ENCODE measurements around the gene TANC1.
"Not testable (repeated sequence)": the region's sequence is repeated elsewhere in the genome, so short reads cannot be mapped to it uniquely, and the experiment has no call there.

TANC1 gene

DNA sequence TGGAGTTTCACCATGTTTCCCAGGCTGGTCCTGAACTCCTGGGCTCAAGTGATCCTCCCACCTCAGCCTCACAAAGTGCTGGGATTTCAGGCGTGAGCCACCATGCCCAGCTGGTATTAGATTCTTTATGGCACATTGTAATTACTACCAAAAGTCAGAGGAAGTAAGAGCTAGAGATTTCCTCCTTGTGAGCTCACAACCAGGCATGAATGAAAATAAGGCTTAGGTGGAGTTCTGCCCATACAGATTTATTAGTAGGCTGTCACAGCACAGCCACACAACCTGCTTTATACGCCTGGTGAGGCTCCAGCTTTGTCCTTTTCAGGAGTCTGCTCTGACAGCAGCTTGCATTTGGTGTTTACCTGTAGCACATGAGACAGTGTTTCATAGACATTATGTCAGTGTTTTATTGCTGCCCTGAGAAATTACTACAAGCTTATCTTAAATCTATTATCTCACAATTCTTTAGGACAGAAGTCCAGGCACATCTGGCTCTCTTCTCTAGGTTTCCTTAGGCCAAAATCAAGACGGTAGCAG lies 156.6 kb downstream of the TANC1 start:
- no peak for DNase-seq

GRCh38 chr2:159125858-159126257 lies 157.4 kb downstream of the TANC1 start:
- no peak for DNase-seq

DNA sequence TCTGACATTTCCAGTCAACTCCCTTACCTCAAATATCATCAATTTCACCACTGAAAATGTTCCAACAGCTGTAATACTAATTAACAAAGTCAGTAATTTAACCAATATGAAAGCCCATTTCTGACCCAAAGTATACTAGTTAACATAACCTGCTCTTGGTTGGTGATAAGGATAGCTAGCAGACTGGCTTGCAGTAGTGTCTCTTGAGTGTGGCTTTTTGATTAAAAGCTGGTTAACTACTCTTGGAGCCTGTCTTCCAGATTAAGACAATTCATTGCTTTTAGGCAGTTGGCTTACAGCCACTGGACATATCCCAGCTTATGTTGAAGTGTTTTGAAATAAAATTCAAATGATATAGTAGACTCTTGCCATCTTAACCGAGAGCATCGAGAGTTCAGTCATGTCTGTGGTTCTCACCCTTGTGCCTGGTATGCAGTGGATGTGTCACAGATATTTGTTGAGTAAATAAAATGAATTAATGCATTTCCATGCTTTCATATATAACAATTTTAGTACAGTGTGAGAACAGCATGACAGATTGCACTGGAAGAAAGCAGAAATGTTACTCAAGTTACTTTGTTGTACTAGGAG lies 158.1 kb downstream of the TANC1 start:
- DNase-seq = no peak

- DNase-seq = no peak
Measured at GRCh38 chr2:159128191-159128590, 159.8 kb downstream of the TANC1 start.

DNA sequence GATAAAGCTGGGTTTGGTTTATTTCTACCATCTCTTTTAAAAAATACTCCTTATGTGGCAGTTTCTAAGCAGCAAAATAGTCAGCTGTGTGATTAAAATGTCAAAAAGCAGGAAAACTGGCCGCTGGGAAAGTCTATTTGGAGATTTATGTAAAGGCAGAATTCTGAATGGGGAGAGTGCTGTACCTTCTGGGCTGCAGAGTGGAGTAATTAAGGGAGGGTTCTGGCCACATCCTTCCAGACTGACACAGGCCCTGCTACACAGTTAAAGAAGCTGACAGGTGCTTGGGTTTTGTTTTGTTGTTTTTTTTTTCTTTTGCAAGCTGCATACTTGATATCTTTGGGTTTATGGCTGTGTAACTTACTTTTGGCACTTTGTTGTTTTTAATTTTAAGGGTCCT lies 160.8 kb downstream of the TANC1 start:
- DNase-seq = no peak

GRCh38 chr2:159129824-159130223 lies 161.4 kb downstream of the TANC1 start:
- DNase-seq = no peak

- DNase-seq = no peak
Measured at GRCh38 chr2:159130302-159130701, 161.9 kb downstream of the TANC1 start.

DNA sequence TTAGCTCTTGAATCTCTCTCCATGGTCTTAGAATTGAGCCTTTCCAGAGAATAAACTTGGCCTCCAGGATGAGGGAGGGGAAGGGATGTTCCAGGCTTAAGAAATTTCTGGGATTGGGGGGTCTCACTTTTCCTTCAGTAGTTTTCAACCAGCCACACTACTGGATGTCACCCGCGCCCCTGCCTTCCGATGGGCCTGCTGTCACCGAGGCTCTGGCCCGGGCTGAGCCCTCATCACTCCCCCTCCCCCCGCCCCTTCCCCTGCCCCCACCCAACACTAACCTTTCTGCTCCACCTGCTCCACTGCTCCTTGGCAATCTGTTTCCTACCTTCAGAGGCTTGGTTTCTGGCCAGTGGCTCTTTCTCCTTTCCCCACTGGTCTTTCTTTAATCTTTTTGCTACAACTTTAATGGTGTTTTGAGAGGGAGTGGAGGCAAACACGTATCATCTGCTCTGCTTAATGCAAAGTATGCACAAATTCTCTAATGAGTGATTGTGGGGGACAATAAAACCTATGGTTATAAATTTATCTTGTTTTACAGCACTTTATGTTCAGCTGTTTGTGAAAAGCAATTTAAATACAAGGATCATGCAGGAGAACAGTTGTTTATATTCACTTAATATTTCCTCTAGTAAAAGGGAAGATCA lies 162.9 kb downstream of the TANC1 start:
- no peak for DNase-seq

DNA sequence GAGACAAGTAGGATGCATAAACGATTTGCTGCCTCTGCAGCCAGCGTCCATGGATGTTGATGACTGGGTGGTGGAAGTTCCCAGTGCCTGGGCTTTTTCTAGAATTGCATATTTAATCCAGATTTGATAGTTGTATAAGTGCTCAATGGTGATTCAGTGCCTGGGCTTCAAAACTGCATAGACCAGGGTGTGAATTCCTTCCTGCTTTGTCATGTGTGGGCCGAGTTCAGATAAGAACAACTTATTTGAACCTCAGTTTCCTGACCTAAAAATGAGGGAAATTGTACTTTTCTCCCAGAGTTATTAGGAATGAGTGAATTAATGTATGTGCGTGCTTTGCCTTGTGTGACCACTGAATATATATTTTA lies 163.5 kb downstream of the TANC1 start:
- DNase-seq = no peak

DNA sequence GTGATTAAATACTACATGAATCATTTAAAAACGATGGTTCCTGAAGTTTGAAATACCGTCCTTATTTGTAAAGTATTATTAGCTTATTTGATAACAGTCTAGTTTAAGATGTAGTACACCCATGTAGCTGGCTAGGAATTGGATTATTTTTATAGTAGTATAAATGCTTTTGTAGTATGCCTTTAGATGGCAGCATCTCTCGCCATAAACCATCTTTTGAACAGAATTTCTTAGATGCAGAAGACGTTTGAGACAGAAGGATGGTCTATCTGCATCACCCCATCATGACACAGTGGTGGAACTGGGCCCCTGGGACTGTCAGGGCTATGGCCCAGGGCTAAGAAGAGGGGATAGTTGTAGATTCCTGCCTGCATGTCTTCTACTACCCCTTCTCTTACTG lies 165.4 kb downstream of the TANC1 start:
- no peak for DNase-seq

GRCh38 chr2:159134979-159135378 lies 166.5 kb downstream of the TANC1 start:
- DNase-seq = no peak

DNA sequence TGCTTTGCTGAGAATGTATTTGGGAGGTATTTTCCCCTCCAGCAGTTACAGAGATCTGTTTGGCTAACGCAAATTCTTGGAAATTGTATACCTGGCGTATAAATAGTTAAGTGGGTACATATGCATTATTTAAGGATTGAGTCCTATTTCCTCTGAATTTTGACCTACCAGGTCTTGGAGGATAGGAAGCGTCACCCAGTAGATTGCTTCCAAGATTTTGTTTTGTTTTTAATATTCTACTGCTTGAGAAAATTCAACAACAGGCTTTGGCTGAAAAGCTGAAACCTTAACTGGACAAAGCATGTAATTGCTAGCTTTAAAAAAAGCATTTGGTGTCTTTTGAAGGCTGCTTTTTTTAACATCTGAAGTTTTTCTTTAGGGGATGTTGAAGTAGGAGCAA lies 168.0 kb downstream of the TANC1 start:
- DNase-seq = no peak

GRCh38 chr2:159137511-159138241 lies 169.2 kb downstream of the TANC1 start:
- DNase-seq = no peak

GRCh38 chr2:159138642-159139182 lies 170.3 kb downstream of the TANC1 start:
- DNase-seq = no peak

- DNase-seq = no peak
Measured at GRCh38 chr2:159139216-159139933, 170.9 kb downstream of the TANC1 start.

DNA sequence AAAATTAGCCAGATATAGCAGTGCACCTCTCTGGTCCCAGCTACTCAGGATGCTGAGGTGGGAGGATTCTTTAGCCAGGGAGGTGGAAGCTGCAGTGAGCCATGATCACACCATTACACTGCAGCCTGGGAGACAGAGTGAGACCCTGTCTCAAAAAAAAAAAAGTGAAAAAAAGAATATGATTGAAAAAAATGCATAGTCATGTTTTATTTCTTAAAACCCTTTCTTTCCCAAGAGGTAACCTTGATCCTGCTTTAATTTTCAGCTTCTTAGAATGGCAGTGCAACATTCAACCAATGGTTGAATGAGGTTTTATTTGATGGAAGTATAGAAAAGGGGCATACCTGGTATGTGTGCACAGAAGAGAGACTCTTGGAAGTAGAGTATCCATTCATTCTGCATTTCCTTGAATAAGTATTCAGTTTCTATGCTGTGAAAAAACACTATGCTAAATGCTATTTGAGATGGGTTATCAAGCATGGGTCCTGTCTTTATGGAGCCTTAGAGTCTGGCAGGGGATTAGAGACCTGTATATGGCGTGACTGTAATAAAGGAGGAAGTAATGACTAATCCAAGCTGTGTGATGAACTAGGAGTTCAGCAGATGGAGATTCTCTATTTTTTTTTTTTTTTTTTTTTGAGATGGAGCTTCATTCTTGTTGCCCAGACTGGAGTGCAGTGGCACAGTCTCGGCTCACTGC lies 171.8 kb downstream of the TANC1 start:
- no peak for DNase-seq

DNA sequence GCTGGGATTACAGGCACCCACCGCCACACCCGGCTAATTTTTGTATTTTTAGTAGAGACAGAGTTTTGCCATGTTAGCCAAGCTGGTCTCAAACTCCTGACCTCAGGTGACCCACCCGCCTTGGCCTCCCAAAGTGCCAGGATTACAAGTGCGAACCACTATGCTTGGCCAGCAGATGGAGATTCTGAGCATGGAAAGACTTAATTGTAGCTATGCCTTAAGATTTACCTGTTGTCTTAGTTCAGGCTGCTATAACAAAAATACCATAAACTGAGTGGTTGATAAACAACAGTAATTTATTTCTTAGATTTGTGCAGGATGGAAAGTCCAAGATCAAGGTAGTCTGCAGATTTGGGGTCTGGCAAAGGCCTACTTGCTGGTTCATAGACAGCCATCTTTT lies 172.4 kb downstream of the TANC1 start:
- DNase-seq = not testable (repeated sequence)

- no peak for DNase-seq
Measured at GRCh38 chr2:159144776-159145614, 176.6 kb downstream of the TANC1 start.

DNA sequence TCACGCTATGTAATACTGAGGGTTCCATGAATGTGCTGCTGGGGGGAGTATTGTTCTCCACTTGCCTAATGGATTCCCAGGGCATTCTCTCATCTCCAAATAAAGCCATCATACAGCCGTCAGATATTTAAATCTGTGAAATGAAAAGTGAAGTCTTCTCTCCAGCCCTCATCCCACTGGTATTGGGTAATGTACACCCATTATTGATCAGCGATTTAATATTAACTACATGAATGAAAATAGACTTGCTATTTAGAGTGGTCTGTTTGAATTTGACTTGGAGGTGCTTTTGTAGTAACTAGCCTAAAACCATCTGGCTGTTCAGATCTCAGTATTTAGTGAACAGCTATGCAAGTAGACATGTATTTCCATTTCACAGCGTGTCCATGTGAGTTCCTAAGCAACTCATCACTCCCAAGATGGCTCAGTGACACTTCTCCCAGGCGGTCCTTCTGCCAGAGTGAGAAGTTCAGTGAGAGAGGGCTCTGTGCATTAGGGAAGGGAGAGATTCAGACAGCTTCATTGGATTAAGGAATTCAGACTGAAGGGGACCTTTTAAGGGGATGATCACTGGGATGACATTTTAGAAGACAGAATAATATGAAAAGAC lies 177.4 kb downstream of the TANC1 start:
- DNase-seq = no peak

DNA sequence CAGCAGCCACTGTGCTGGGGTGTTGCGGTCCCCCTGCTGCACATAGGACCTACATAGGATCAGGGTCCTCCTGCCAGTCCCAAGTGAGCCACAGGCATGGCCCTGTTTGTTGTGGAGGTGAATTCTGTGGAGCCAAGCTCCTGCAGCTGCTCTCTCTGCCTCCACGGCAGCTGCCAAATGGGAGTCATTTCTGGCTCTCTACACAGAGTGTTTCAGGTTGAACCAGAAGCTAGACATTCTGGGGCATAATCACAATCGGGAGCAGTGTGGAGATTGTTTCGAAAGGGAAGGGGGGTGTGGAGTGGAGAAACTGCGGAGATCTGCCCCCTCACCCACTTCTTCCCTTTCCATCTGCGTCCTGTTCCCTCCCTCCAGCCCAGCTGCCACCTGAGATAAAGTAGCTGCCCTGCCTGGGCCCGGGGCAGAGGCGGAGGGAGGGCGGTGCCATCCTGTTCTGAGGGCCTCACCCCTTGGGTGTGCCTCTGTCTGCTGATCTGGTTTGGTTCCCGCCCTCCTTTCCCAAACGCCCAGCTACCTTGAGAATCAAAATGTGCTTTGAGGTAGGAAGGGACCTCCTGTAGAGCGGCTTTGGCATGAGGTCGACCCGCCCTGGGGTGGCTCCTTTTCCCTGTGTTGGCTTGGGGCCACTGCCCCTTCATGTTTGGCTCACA lies 178.7 kb downstream of the TANC1 start:
- DNase-seq = no peak

All from central memory CD4-positive, alpha-beta T cell (primary cell).